ENCODE data around the gene CLECL1. TPM values are rescaled to one million over a fixed set of nuclear protein-coding genes. Genes with fewer than 3 reads are reported as not detected.

Gene CLECL1
- total RNA-seq, 1 donor from 2014 or later, result not detected

GRCh38 chr12:9674226-9674590 lies 58.7 kb downstream of the CLECL1 start:
- no peaks in the 10 kb centered on the region for H3K36me3 Mint-ChIP-seq (ENCODE audit: unreplicated experiment)
- DNase-seq, result no peak
- TF ChIP-seq, protein P1, sequence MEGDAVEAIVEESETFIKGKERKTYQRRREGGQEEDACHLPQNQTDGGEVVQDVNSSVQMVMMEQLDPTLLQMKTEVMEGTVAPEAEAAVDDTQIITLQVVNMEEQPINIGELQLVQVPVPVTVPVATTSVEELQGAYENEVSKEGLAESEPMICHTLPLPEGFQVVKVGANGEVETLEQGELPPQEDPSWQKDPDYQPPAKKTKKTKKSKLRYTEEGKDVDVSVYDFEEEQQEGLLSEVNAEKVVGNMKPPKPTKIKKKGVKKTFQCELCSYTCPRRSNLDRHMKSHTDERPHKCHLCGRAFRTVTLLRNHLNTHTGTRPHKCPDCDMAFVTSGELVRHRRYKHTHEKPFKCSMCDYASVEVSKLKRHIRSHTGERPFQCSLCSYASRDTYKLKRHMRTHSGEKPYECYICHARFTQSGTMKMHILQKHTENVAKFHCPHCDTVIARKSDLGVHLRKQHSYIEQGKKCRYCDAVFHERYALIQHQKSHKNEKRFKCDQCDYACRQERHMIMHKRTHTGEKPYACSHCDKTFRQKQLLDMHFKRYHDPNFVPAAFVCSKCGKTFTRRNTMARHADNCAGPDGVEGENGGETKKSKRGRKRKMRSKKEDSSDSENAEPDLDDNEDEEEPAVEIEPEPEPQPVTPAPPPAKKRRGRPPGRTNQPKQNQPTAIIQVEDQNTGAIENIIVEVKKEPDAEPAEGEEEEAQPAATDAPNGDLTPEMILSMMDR (IDR thresholded peaks at IDR 0.05; ENCODE audit: partially characterized antibody, unreplicated experiment), result no peak
- peaks cover 4% of the 10 kb centered on the region for H3K9me3 Mint-ChIP-seq (ENCODE audit: unreplicated experiment)
- H3K27me3 Mint-ChIP-seq (ENCODE audit: unreplicated experiment), result no peaks in the 10 kb centered on the region
- H3K4me3 Mint-ChIP-seq (ENCODE audit: unreplicated experiment), result no peak overlapping the region
- no peaks in the 10 kb centered on the region for H3K4me1 Mint-ChIP-seq (ENCODE audit: low read depth, unreplicated experiment)
- H3K27ac Mint-ChIP-seq (ENCODE audit: unreplicated experiment), result no peak overlapping the region

DNA sequence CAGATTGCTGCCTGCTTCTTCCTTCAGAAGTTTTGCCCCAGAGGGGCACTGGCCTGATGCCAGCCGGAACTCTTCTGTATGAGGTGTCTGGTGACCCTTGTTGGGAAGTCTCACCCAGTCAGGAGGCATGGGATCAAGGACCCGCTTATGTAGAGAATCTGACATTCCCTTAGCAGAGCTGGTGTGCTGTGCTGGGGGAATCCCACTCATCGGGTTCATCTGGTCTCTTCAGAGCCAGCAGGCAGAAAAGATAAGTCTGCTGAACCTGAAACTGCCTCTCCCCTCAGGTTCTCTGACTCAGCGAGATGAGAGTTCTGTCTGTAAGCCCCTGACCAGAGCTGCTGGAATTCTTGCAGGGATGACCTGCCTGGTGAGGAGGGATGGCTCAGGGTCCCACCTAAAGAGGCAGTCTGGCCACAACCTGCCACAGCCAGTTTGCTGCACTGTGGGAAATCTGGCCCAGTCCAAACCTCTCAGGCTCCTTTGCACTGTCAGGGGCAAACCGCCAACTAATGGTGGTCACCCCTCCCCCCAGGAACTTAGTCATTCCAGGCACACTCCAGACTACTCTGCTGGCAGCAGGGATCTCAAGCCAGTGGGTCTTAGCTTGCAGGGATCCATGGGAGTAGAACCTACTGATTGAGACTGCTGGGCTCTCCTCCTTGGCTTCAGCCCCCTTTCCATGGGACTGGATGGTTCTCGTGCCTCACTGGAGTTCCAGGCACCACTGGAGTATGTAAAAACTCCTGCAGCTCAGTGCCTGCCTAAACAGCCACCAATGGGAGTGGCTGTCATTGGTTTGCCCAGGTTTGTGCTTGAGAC lies 59.3 kb downstream of the CLECL1 start:
- H3K27ac Mint-ChIP-seq (ENCODE audit: unreplicated experiment), result no peak overlapping the region
- H3K9me3 Mint-ChIP-seq (ENCODE audit: unreplicated experiment), result peaks cover 4% of the 10 kb centered on the region
- DNase-seq, result no peak
- H3K27me3 Mint-ChIP-seq (ENCODE audit: unreplicated experiment), result no peaks in the 10 kb centered on the region
- H3K4me3 Mint-ChIP-seq (ENCODE audit: unreplicated experiment), result no peak overlapping the region
- H3K36me3 Mint-ChIP-seq (ENCODE audit: unreplicated experiment), result no peaks in the 10 kb centered on the region
- TF ChIP-seq, protein P1 (IDR thresholded peaks at IDR 0.05; ENCODE audit: partially characterized antibody, unreplicated experiment), result no peak
- H3K4me1 Mint-ChIP-seq (ENCODE audit: low read depth, unreplicated experiment), result no peaks in the 10 kb centered on the region

Other genes with a start within 250 kb of the CLECL1 start
- gene KLRB1, start 125.2 kb downstream of the CLECL1 start, total RNA-seq (ENCODE audit: unreplicated experiment), result not detected
- gene CLEC2D, start 63.4 kb downstream of the CLECL1 start, total RNA-seq (ENCODE audit: unreplicated experiment), result 7.2 TPM
- not detected for gene CD69, start 27.8 kb upstream of the CLECL1 start, total RNA-seq (ENCODE audit: unreplicated experiment)
- not detected for gene KLRF1, start 94.4 kb upstream of the CLECL1 start, total RNA-seq (ENCODE audit: unreplicated experiment)
- gene CLEC2B, start 136.3 kb upstream of the CLECL1 start, total RNA-seq (ENCODE audit: unreplicated experiment), result not detected
- not detected for gene KLRF2, start 148.4 kb upstream of the CLECL1 start, total RNA-seq (ENCODE audit: unreplicated experiment)
- gene CLEC2A, start 199.3 kb upstream of the CLECL1 start, total RNA-seq (ENCODE audit: unreplicated experiment), result not detected
- not detected for gene CLEC12A, start 238.3 kb upstream of the CLECL1 start, total RNA-seq (ENCODE audit: unreplicated experiment)

Data from glutamatergic neuron (in vitro differentiated cells).